ENCODE results near the gene PLPPR4.

PLPPR4 gene

GRCh38 chr1:99358770-99359169 lies 94.5 kb downstream of the PLPPR4 start:
- no peak for FAIRE-seq
